SK-N-SH (cell line): ENCODE measurements around the gene LARP1. TPM values are rescaled to one million over a fixed set of nuclear protein-coding genes. Genes with fewer than 3 reads are reported as not detected.

Source experiments
- CTCF ChIA-PET: fragments of 300-600, 350-600 bp; formaldehyde crosslinking; extraction: SDS; loops from one replicate; lab custom pipeline; 2021; lab: Yijun Ruan, JAX
- POLR2A ChIA-PET: fragments of 350-600 bp; sonication (Branson Sonifier 250); formaldehyde crosslinking; extraction: SDS; loops from one replicate; lab custom pipeline; 2020; ENCODE audit warnings: antibody characterized with exemption, inconsistent platforms; lab: Yijun Ruan, JAX
- DNase-seq: peaks from one replicate; pipeline ENCODE4 v3.0.0; 2012
- H2AFZ ChIP-seq: fragments of 200-600 bp; sonication (generic); 2 replicates; pipeline ENCODE4 v1.8.1; 2016; ENCODE audit warnings: antibody characterized with exemption, mild to moderate bottlenecking, low read depth
- H3F3A ChIP-seq: fragments of 200-600 bp; sonication (generic); replicated peaks from 2 replicates; pipeline ENCODE3; 2016; ENCODE audit warnings: antibody characterized with exemption, mild to moderate bottlenecking; ENCODE audit not compliant: insufficient read depth
- H3K27ac ChIP-seq, 2 experiments: fragments of 200-500 bp in 1 of 2; fragments of 200-600 bp in 1 of 2; sonication (Bioruptor generic) in 1 of 2; sonication (generic), shearing (Covaris generic) in 1 of 2; 2 replicates each; pipeline versions ENCODE4 v1.5.1 to v1.6.1; 2014 to 2016; ENCODE audit warnings: low read depth in 2 of 2, inconsistent platforms in 1 of 2, low read length in 1 of 2, mild to moderate bottlenecking in 1 of 2, mixed read lengths in 1 of 2
- H3K27me3 ChIP-seq: fragments of 200-600 bp; sonication (generic), shearing (Covaris generic); 2 replicates; pipeline ENCODE4 v1.6.1; 2016; ENCODE audit warnings: mixed run types; ENCODE audit not compliant: insufficient read depth
- H3K36me3 ChIP-seq, 2 experiments: fragments of 200-500 bp in 1 of 2; fragments of 200-600 bp in 1 of 2; sonication (Bioruptor generic) in 1 of 2; sonication (generic) in 1 of 2; replicated peaks in 1 of 2; 2 replicates each; pipeline versions ENCODE3 to v1.5.1; 2014 to 2016; ENCODE audit warnings: low read length in 1 of 2, mild to moderate bottlenecking in 1 of 2; ENCODE audit not compliant: insufficient read depth in 2 of 2, control insufficient read depth in 1 of 2
- H3K4me1 ChIP-seq, 2 experiments: fragments of 200-500 bp in 1 of 2; fragments of 200-600 bp in 1 of 2; sonication (Bioruptor generic) in 1 of 2; sonication (generic), shearing (Covaris generic) in 1 of 2; 2 replicates each; pipeline versions ENCODE4 v1.5.1 to v1.6.1; 2014 to 2016; ENCODE audit warnings: low read depth in 1 of 2, low read length in 1 of 2, mixed run types in 1 of 2; ENCODE audit not compliant: insufficient read depth in 2 of 2, control insufficient read depth in 1 of 2
- H3K4me2 ChIP-seq: fragments of 200-600 bp; sonication (generic), shearing (Covaris generic); 2 replicates; pipeline ENCODE4 v1.6.1; 2017; ENCODE audit warnings: mixed run types
- H3K4me3 ChIP-seq, 2 experiments: fragments of 200-500 bp in 1 of 2; fragments of 200-600 bp in 1 of 2; sonication (Bioruptor generic) in 1 of 2; sonication (generic), shearing (Covaris generic) in 1 of 2; 2 replicates each; pipeline versions ENCODE4 v1.5.1 to v1.8.1; 2014 to 2016; ENCODE audit warnings: low read depth in 2 of 2, inconsistent platforms in 1 of 2, low read length in 1 of 2, mild to moderate bottlenecking in 1 of 2, mixed read lengths in 1 of 2, moderate library complexity in 1 of 2
- H3K79me2 ChIP-seq: fragments of 200-600 bp; sonication (generic); 2 replicates; pipeline ENCODE4 v1.8.1; 2017; ENCODE audit warnings: mild to moderate bottlenecking; ENCODE audit not compliant: insufficient read depth
- H3K9ac ChIP-seq: fragments of 200-600 bp; sonication (generic); 2 replicates; pipeline ENCODE4 v1.6.1; 2017; ENCODE audit warnings: mixed run types
- H3K9me2 ChIP-seq: fragments of 200-600 bp; sonication (generic); 2 replicates; pipeline ENCODE4 v1.6.1; 2017; ENCODE audit warnings: mixed run types
- H3K9me3 ChIP-seq: fragments of 200-600 bp; sonication (generic); 2 replicates; pipeline ENCODE4 v1.6.1; 2017; ENCODE audit warnings: mixed run types, mild to moderate bottlenecking, moderate library complexity
- H4K20me1 ChIP-seq: fragments of 200-600 bp; sonication (generic); 2 replicates; pipeline ENCODE4 v1.6.1; 2017; ENCODE audit warnings: mild to moderate bottlenecking, mixed run types; ENCODE audit not compliant: insufficient read depth
- ELF1 ChIP-seq: IDR thresholded peaks from 2 replicates; pipeline ENCODE4 v1.4.0; 2012
- FOSL2 ChIP-seq: IDR thresholded peaks from 2 replicates; pipeline ENCODE4 v1.4.0; 2012; ENCODE audit warnings: low read depth, mild to moderate bottlenecking, moderate library complexity, borderline replicate concordance
- GABPA ChIP-seq: IDR thresholded peaks from 2 replicates; pipeline ENCODE4 v1.4.0; 2012; ENCODE audit warnings: low read depth, mild to moderate bottlenecking
- GATA2 ChIP-seq: sonication (generic); formaldehyde crosslinking; IDR thresholded peaks from 2 replicates; pipeline ENCODE4 v1.5.0; 2020; ENCODE audit warnings: mild to moderate bottlenecking, missing genetic modification reagents
- JUND ChIP-seq: IDR thresholded peaks from 2 replicates; pipeline ENCODE4 v1.4.0; 2012
- NRF1 ChIP-seq: IDR thresholded peaks from 2 replicates; pipeline ENCODE4 v1.6.1; 2012; ENCODE audit warnings: low read depth, mild to moderate bottlenecking, low read length
- RAD21 ChIP-seq: IDR thresholded peaks from 2 replicates; pipeline ENCODE4 v1.6.1; 2012; ENCODE audit warnings: mild to moderate bottlenecking, low read length
- RCOR1 ChIP-seq: fragments of 150-350 bp; IDR thresholded peaks from 2 replicates; pipeline ENCODE4 v1.6.1; 2017; ENCODE audit warnings: antibody characterized with exemption, low read length
- SMC3 ChIP-seq: IDR thresholded peaks from 2 replicates; pipeline ENCODE4 v1.6.1; 2012; ENCODE audit warnings: low read depth, low read length, improper control_type of control experiment
- WGBS: methylation state at CpG from one replicate; pipeline ENCODE4 v1.1.6; 2017; ENCODE audit warnings: low lambda C conversion rate; 5-methylcytosine and 5-hydroxymethylcytosine counted together
- polyA plus RNA-seq, 3 experiments: library from polyadenylated mRNA; depleted of rRNA; stranded (reverse); fragments of >200 nt; gene quantifications; 2 replicates each; pipeline ENCODE4 v1.2.3, GENCODE V29; 2012
- TF ChIP-seq, protein P1 (sequence below): IDR thresholded peaks from 2 replicates; pipeline ENCODE4; 2012
- TF ChIP-seq, protein P2 (sequence below): IDR thresholded peaks from 2 replicates; pipeline ENCODE4 v1.6.1; 2012; ENCODE audit warnings: mild to moderate bottlenecking, low read depth, low read length, moderate library complexity
- TF ChIP-seq, protein P3 (sequence below): IDR thresholded peaks from 2 replicates; pipeline ENCODE4 v1.4.0; 2012; ENCODE audit warnings: low read depth
- TF ChIP-seq, protein P4 (sequence below): fragments of 150-350 bp; IDR thresholded peaks from 2 replicates; pipeline ENCODE4 v1.6.1; 2017; ENCODE audit warnings: antibody characterized with exemption, low read length, low read depth, borderline replicate concordance

Gene LARP1
- polyA plus RNA-seq, 1 of the 3 experiments (the other 2 are of a cell fraction), result 57.4 TPM

DNA sequence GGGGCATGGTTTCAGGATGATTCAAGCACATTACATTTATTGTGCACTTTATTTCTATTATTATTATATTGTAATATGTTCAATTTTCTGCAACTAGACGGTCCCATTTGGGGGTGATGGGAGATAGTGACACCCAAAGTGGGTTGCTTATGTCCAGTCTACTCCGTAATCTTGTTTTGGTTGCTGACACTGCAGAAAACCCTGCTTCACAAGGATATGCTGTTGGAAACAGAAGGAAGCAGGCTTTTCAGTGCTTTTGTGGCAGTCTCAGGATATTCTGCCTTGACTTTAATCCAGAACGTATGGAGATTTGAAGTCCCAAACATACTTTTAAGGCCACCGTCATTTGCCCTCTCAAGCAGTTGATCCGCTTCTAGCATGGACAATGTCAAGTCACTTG is 47.5 kb upstream of the LARP1 start:
- 95% methylated on average over 5 of the region's 5 CpGs for WGBS
- Histone ChIP-seq H3K79me2 (no peaks in the 10 kb centered on the region), H3K4me2 (no peak overlapping the region), H3K36me3 (no peaks in the 10 kb centered on the region), H4K20me1 (no peaks in the 10 kb centered on the region), H3K27me3 (no peaks in the 10 kb centered on the region), H3K9me3 (no peaks in the 10 kb centered on the region), H3K27ac (no peak overlapping the region), H3K4me3 (no peak overlapping the region), H2AFZ (no peak overlapping the region), H3K9ac (no peak overlapping the region), H3F3A (no peaks in the 10 kb centered on the region), H3K9me2 (no peaks in the 10 kb centered on the region), H3K4me1 (peaks cover 0 to 5% of the 10 kb centered on the region in 2 experiments; a peak in 1 of 4 replicates)
- POLR2A ChIA-PET, result no interaction called here
- TF ChIP-seq RCOR1 (no peak), GABPA (no peak), SMC3 (no peak), ELF1 (no peak), FOSL2 (no peak), NRF1 (no peak), GATA2 (no peak)
- TF ChIP-seq, protein P1, sequence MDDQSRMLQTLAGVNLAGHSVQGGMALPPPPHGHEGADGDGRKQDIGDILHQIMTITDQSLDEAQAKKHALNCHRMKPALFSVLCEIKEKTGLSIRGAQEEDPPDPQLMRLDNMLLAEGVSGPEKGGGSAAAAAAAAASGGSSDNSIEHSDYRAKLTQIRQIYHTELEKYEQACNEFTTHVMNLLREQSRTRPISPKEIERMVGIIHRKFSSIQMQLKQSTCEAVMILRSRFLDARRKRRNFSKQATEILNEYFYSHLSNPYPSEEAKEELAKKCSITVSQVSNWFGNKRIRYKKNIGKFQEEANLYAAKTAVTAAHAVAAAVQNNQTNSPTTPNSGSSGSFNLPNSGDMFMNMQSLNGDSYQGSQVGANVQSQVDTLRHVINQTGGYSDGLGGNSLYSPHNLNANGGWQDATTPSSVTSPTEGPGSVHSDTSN, result no peak
- TF ChIP-seq, protein P2, sequence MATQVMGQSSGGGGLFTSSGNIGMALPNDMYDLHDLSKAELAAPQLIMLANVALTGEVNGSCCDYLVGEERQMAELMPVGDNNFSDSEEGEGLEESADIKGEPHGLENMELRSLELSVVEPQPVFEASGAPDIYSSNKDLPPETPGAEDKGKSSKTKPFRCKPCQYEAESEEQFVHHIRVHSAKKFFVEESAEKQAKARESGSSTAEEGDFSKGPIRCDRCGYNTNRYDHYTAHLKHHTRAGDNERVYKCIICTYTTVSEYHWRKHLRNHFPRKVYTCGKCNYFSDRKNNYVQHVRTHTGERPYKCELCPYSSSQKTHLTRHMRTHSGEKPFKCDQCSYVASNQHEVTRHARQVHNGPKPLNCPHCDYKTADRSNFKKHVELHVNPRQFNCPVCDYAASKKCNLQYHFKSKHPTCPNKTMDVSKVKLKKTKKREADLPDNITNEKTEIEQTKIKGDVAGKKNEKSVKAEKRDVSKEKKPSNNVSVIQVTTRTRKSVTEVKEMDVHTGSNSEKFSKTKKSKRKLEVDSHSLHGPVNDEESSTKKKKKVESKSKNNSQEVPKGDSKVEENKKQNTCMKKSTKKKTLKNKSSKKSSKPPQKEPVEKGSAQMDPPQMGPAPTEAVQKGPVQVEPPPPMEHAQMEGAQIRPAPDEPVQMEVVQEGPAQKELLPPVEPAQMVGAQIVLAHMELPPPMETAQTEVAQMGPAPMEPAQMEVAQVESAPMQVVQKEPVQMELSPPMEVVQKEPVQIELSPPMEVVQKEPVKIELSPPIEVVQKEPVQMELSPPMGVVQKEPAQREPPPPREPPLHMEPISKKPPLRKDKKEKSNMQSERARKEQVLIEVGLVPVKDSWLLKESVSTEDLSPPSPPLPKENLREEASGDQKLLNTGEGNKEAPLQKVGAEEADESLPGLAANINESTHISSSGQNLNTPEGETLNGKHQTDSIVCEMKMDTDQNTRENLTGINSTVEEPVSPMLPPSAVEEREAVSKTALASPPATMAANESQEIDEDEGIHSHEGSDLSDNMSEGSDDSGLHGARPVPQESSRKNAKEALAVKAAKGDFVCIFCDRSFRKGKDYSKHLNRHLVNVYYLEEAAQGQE, result no peak
- CTCF ChIA-PET, result no interaction called here
- DNase-seq, result no peak

DNA sequence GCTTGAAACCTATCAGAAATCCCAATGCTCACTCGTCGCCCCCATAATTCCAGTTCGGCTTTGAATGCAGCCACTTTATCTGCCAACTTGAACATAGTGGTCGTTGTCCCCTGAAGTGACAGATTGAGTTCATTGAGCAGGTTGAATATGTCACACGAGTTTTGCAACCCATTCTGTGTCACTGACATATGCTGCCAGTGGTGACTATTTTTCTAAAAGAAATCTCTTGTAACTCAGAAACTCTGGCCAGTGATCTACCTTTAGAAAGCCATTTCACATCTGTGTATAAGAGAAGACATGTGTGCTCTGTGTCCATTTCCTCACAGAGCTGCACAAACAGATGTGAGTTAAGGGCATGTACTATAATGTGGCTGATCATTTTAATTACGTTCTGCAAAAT is 47.0 kb upstream of the LARP1 start:
- CTCF ChIA-PET, result no interaction called here
- 89% methylated on average over 6 of the region's 6 CpGs for WGBS
- H3K9me2 ChIP-seq, result no peaks in the 10 kb centered on the region

More for the DNA sequence above, 47.0 kb upstream of the LARP1 start:
- no peak overlapping the region for H3K4me2 ChIP-seq
- no peak overlapping the region for H3K27ac ChIP-seq
- TF ChIP-seq, protein P2, result no peak
- TF ChIP-seq NRF1 (no peak), RAD21 (no peak), JUND (no peak)
- TF ChIP-seq, protein P3, sequence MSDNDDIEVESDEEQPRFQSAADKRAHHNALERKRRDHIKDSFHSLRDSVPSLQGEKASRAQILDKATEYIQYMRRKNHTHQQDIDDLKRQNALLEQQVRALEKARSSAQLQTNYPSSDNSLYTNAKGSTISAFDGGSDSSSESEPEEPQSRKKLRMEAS, result no peak
- TF ChIP-seq, protein P4, sequence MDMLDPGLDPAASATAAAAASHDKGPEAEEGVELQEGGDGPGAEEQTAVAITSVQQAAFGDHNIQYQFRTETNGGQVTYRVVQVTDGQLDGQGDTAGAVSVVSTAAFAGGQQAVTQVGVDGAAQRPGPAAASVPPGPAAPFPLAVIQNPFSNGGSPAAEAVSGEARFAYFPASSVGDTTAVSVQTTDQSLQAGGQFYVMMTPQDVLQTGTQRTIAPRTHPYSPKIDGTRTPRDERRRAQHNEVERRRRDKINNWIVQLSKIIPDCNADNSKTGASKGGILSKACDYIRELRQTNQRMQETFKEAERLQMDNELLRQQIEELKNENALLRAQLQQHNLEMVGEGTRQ, result no peak
- H3F3A ChIP-seq, result no peaks in the 10 kb centered on the region
- no peaks in the 10 kb centered on the region for H3K9me3 ChIP-seq
- H4K20me1 ChIP-seq, result no peaks in the 10 kb centered on the region
- H3K4me1 ChIP-seq, result peaks cover 2 to 10% of the 10 kb centered on the region in 2 experiments; a peak in 3 of 4 replicates
- H3K9ac ChIP-seq, result no peak overlapping the region
- no peak for DNase-seq
- POLR2A ChIA-PET, result no interaction called here
- no peaks in the 10 kb centered on the region for H3K79me2 ChIP-seq
- no peak overlapping the region for H2AFZ ChIP-seq
- H3K4me3 ChIP-seq, result no peak overlapping the region
- H3K36me3 ChIP-seq, result no peaks in the 10 kb centered on the region
- H3K27me3 ChIP-seq, result no peaks in the 10 kb centered on the region
